GM18520 (cell line): ENCODE data around the gene ADAM11.

ENCODE experiments used
- ATAC-seq: cut with Tn5 transposase; IDR thresholded peaks from one replicate; pipeline ENCODE4 v1.9.1; 2021; ENCODE audit not compliant: unreplicated experiment

ADAM11 gene

DNA sequence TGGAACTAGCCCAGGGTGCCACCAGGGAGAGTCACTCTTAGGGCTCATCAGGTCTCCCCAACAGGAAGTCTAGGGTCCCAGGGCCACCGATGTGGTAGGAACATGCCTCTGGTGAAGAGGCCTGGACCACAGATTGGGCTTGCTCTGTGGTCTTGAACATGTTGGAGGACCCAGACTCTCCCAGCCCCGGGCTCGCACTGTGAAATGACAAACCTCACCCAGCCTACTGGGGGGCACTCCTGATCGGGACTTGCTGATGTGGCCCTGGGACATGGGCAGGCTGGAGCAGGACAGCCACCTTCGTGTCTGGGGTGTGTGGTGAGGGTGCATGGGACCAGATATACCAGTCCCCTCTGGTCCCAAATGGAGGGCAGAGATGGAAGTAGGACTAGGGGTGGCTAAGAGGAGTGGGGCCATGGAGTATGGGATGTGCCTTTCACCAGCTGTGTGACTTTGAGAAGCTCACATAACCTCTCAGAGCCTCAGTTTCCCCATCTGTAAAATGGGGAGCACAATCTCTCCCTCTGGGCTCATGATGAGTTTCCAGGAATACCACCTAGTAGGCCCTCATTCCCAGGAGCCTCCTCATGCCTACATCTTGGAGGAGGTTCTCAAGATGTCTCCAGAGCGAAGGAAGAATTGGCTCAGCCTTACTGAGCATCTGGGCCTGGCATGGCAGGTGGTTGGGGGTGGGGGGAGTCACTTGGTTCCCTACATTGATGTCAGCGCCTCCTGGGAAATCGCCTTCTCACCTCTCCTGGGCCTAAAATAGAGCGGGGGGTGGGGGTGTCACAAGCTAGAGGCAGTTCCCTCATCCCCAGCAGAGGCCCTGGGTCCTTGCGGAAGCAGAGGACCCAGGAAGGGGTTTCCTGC lies 1.5 kb upstream of the ADAM11 start:
- ATAC-seq = no peak

DNA sequence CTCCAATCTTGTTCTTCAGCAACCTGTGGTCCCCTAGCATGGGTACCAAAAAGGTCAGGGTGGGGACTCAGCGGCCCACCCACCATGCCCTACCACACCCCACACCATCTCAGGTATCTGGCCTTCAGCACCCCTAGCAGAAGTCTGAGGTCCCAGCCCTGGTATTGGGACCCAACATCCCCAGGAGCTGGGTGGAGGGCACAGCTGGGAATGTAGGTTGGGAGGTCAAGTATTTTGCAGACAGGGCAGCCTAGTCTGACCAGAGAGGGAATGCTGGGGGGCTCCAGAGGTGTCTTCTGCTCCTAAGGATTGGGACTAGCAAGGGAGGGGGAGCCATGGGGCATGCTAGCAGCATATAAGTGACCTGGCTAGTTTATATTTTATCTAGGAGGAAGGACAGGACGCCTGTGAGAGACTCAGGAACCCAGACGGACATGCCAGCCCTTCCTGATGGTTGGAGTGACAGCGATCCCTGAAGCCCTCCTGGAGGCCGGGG lies 822 bp upstream of the ADAM11 start:
- ATAC-seq = no peak

DNA sequence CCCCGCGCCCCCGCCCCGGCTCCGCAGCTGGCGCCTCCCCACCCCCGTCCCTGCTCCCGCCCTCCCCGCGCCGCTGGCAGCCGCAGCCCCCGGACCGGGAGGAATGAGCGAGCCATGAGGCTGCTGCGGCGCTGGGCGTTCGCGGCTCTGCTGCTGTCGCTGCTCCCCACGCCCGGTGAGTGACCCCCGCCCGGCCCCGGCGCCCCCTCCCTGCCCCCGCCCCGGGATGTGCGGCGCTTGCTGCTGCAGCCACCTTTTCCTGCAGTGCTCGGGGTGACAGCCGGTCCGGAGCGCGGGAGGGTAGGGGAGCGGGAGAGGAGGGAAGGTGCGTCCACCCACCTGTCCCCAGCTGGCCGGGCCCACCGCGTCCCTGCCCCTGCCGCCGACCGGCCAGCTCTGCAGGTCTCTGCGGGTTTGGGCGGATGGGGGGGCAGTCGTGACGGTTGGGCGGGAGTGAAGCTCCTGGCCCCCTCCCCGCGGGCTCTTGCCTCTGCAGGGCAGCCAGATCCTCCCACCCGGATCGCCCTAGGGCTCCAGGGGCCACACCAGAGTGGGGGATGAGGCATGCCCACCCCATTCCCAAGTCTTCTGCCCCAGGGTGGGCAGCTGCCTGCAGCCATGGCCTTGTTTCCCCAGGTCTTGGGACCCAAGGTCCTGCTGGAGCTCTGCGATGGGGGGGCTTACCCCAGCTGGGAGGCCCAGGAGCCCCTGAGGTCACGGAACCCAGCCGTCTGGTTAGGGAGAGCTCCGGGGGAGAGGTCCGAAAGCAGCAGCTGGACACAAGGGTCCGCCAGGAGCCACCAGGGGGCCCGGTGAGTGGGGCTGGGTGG lies 513 bp downstream of the ADAM11 start:
- ATAC-seq = no peak

DNA sequence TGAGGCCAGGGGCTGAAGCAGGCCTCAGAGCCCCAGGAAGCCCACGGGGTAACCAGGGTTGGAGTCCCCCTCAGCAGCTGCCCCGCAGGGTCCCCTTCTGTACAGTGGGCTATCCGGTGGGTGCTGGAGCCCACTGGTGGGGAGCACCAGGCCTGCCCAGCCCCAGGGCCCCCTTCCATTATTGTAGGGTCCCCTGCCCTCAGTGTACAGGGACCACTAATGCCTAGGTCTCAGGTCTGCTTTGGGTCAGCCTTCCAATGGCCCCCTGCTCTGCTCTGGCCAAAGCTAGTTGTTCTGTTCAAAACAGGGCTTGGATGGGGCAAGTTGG lies 1.1 kb downstream of the ADAM11 start:
- no peak for ATAC-seq

DNA sequence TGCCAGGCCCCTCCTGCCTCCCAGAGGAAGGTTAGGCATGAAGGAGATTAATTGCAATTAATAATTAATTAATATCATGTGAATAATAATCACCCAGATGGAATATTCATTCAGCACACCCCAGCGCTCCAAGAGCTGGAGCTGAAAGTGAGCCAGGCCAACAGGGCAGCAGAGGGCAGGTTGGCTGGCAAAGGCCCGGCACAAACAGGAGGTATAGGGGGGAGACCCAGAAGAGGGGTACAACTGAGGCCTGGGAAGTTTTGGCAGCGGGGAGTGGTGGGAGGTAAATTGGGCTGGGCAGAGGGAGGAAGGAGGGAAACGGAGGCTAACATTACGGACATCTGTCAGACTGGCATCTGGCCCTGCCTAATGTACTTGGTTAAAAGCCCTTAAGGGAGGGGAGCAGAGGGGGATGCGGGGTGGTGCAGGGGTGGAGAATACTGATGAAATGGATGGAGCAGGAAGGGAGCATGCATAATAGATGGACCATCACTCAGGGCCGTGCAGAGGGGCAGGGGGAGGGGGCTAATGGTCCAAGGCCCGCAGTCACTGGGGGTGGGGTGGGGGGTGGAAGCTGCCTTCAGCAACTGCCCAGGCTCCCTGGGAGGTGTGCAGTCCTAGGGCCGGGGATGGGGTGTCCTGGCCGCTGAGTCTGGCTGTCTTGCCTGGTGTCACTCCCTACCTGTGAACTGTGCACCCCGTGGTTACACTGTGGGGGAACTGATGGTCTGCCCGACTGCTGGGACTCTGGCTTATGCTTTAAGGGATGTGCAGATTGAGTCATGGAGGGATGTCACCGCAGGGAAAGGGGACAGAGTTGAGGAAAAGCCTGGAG lies 1.9 kb downstream of the ADAM11 start:
- no peak for ATAC-seq

DNA sequence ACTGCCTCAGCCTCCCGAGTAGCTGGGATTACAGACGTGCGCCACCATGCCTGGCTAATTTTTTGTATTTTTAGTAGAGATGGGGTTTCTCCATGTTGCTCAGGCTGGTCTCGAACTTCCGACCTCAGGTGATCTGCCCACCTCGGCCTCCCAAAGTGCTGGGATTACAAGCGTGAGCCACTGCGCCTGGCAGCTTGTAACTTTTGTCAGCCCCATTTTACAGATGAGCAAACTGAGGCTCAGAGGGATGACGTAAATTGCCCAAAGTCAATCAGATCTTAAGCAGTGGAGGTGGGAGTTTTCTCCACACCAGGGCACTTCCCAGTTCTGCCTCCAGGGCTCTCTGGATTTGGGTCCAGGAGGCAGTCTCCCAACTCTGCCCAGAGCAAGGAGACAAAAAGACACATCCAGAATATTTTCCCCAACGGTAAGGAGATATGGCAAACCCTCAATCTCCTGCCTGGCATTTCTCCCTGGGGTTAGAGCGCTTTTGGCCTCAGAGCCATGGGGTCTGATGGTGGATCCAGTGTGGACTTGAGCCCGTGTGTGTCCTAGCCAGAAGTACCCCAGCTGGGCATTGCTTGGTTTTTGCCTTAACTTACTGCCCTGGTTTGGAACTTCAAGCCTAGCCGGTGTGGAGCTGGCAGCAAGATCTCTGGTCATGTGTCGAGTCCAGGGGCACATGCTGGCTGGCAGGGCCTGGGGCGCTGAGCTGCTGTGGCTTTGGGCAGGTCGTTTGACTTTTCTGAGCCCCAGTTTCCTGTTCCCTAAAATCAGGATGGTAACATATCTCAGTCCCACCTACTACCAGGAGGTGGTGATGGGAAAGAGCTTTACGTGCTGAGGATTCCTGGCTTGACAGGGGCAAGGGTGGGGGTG lies 3.4 kb downstream of the ADAM11 start:
- ATAC-seq = no peak

DNA sequence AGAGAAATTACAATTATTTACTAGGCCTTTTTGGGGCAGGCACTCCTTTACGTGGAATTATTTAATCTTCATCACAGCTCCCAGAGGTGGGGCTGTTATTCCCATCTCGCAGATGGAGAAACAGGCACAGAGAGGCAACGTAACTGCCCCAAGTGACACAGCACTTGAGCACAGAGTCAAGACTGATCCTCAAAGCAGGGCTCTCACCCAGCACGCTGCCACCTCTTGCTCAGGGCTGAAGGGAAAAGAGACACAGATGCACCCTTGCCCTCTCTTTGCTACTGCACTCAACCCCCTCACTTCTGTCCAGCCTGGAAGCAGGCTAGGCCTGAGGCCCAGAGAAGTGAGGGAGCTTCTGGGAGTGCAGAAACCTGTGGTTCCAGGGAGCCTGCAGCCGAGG lies 4.4 kb downstream of the ADAM11 start:
- no peak for ATAC-seq

DNA sequence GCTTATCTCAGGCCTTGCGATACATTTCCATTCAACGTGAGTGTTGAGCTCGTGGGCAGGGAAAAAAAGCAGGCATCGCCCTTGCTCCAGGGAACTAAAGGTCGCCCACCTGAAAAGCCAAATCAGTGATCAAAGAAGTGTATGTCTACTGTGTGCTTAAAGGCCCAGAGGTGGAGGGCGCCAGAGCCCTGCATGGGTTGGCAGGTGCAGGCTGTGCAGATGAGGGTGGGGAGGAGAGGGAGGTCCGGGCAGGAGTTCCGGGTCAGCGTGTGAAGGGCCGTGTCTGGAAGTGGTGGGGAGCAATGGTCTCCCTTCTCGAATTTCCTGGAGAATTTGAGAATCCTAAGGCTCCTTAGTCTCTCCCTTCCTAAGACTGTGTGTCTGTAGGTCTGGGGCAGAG lies 7.2 kb downstream of the ADAM11 start:
- no peak for ATAC-seq

DNA sequence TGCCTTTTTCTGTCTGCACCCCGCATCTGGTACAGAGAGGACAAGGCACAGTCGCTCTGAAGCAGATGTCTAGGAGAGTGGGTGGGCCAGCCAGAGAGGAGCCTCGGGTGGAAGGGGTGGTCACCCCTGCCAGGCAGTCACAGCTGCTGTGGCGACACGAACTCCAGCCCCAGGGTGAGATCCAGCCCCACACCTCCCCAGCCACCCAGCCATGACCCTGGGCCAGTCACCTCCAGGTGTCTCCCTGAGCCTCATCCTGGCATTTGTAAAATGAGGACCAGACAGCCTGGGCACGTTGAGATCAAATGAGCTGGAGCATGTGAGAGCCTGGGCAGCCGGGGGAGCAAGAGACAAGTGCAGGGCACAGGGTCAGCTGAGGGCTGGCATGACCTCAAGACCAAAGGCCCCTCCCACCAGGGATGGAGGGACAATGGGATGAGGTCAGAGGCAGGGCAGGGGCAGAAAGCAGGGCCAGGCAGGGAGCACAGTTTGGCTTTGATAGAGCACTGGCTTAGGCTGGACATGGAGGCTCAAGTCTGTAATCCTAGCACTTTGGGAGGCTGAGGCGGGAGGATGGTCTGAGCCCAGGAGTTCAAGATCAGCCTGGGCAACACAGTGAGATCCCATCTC lies 7.7 kb downstream of the ADAM11 start:
- ATAC-seq = no peak

DNA sequence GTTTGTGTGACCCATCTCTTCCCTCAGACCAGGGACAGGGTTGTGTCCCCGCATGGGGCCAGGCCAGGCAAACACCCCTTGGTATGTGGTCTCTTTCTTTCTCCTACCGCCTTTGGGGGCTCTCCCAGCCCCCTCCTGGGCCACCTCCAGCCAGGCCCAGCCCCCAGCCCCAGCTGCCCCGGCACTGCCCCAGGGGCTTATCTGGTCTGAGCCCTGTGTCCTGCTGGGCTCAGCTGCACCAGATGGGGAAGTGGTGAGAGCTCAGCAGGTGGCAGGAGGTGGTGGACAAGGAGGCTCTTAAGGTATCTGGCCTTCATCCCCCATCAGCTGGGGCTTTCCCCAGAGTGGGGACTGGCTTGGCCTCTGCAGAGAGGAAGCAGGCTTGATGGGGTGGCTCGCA lies 8.7 kb downstream of the ADAM11 start:
- ATAC-seq = no peak

DNA sequence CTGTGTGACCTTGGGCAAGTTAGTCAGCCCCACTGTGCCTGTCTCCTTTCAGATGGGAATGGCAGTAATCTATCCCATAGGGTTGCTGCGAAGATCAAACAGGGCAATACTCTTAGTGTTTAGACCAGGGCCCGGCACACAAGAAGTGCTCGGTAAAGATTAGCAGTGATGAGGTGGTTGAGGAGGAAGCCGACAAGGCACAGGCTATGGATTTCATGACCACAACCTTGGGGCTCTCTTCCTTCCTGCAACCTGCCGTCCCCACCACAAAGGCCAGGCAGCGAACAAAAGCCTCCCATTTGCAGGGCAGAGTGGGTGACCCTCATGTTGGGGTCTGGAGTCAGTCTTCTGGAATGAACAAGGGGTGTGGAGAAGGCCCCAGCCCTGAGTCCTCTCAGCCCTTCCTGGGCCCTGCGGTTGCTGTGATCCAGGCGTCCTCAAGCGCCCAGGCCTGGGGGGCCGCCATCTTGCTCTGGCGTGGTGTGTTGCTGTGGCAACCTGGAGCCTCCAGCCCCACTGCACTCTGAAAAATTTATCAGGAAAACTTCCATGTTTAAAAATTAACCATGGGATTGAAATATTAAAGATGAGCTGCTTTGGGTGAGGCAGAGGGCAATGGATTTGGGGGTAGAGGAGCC lies 9.8 kb downstream of the ADAM11 start:
- ATAC-seq = no peak

DNA sequence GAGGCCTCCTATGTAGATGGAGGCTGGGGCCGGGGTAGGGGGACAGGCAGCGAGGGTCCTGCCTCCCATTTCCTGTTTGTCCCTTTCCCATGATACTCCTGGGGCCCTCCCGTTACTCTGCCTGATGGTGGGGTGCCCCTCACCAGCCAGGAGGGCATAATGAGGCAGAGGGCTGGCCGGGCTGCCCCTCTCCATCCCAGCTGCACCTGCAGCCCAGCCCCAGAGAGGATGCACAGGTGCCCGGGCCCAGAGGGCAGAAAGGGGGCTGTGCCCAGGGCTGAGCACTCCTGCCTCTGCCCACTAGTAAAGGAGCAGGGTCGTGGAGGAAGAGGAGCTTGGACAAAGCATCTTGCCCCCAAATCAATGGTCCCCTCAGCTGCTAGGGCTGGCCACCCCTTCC lies 10.4 kb downstream of the ADAM11 start:
- no peak for ATAC-seq

DNA sequence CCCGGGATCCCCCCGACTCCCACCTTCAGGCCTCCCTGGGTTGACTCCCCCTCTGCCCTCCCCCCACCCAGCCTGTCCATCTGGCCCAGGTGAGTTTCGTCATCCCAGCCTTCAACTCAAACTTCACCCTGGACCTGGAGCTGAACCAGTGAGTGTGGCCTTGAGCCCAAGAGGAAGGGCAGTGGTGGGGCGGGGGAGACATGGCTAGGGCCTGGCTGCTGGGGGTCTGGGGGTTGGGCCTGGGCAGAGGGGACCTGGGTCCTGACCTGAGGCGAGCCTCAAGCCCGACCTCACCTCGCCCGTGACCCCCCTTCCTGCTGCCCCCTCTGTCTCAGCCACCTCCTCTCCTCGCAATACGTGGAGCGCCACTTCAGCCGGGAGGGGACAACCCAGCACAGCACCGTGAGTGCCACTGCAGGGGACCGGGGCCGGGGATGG lies 10.9 kb downstream of the ADAM11 start:
- ATAC-seq = no peak

DNA sequence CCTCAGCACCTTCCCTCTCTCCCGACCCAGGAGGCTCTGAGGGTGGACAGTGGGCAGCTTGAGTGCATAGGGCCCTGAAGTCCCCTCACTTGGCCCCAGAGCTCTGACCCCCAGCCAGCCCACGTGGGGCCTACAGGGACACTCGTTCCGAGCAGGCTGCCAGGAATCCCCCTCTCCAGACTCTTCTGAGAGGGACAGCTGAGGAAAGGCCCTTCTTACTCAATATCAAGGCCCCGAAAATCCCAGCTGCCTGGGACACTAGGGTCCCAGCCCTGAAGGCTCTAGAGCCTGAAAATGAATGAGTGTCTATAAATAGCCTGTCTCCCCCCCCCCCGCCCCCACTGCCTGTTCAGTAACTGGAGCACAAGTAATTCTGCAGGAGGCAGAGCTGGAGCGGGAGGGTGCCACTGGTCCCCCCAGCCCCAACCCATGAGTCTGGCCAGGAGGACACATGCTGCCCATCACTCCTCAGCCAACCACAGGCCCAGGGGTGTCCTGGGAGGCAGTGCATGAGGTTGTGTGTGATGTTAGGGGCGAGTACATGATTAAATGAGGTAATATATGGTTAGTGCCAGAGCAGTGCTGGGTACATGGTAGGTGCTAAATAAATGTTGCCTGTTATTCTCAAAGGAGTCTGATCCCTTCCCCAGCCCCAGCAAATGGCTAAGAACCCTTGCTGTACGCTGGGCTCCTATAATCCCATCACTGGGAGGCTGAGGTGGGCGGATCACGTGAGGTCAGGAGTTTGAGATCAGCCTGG lies 11.6 kb downstream of the ADAM11 start:
- no peak for ATAC-seq

DNA sequence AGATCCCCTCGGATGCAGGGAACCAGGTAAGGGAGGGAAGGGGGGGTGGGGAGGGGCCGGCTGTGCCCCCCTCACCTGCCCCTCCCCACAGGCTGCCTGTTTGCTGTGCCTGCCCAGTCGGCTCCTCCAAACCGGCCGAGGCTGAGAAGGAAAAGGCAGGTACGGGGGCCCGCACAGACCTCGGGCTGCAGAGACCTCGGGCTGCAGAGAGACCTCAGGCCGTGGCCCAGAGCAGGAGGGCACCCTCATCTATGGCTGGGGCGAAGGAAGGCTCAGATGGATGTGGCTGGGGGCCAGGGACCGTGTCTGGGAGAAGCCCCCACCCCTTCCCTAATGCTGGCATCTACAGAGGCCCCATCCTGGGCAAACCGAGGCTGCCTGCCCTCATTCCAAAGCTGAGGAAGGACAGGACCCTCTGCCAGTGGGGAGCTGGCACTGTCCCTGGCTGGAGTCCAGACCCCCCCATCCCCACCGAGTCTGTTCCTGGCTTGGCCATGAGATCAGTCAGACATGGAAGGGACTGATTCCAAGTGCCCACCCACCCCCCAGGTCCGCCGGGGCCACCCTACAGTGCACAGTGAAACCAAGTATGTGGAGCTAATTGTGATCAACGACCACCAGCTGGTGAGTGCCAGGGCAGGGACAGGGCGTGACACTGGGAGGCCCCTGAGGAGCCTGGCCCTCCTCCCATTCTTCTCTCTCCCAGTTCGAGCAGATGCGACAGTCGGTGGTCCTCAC lies 13.7 kb downstream of the ADAM11 start:
- ATAC-seq = no peak

DNA sequence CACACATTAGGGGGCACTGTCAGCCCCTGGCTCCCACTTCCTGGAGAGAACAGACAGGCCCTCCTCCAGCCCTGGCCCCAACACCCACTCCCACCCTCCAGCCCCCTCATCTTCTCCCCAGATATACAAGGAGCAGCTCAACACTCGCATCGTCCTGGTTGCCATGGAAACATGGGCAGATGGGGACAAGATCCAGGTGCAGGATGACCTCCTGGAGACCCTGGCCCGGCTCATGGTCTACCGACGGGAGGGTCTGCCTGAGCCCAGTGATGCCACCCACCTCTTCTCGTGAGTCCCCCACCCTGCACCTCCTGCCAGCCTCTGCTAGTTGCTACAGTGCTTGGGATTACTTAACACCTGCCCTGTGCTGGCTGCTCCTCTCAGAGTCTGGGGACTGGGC lies 14.4 kb downstream of the ADAM11 start:
- ATAC-seq = no peak

DNA sequence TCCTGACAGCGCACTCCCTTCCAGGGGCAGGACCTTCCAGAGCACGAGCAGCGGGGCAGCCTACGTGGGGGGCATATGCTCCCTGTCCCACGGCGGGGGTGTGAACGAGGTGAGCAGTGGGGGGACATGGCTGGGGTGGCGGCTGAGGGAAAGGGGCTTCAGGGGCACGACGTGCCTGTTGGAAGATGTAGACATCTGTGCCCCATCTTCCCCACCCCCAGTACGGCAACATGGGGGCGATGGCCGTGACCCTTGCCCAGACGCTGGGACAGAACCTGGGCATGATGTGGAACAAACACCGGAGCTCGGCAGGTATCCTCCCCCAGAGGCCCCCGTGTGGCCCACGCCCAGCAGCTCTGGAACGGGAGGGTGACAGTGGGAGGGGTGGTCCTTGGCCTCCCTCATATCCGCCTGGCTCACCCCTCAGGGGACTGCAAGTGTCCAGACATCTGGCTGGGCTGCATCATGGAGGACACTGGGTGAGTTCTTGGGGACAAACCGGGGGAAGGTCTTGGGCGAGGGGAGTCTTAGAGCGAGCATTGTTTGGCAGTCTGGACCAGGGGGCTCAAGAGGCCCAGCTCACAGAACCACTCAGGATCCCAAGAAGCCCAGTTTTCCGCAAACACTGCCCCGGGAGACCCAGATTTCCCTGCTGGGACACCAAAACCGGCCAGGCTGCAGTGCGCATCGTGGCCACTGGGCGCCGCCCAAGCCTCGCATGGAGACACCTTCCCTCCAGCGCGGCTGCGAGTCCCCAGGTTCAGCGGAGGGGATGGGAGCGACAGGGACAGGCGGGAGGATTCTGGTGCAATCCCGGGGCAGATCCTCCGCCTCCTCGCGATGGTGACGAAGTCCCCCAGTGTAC lies 15.7 kb downstream of the ADAM11 start:
- peak; percentile 33 for ATAC-seq
